K562 (cell line): Measurements from ENCODE around the gene DVL3. TPM values are rescaled to one million over a fixed set of nuclear protein-coding genes. Genes with fewer than 3 reads are reported as not detected.

ENCODE experiments used
- BRD4 ChIP-seq: fragments of 200-600 bp; sonication (generic); IDR thresholded peaks from 2 replicates; pipeline ENCODE4 v1.6.1; 2017; ENCODE audit warnings: inconsistent platforms
- ETV5 ChIP-seq: sonication (generic); formaldehyde crosslinking; IDR thresholded peaks from 2 replicates; pipeline ENCODE4 v1.4.0; 2020; ENCODE audit warnings: low read depth, mild to moderate bottlenecking, missing genetic modification reagents
- GABPA ChIP-seq: fragments of 200-800 bp; sonication (Bioruptor generic); conservative IDR thresholded peaks from 2 replicates; pipeline ENCODE4 v1.6.1; 2016; ENCODE audit warnings: low read depth, missing genetic modification characterization, missing compliant biosample characterization
- GABPB1 ChIP-seq: sonication (generic); formaldehyde crosslinking; IDR thresholded peaks from 2 replicates; pipeline ENCODE4 v1.8.0; 2022; ENCODE audit warnings: mild to moderate bottlenecking, missing genetic modification reagents
- KAT8 ChIP-seq: fragments of 450-650 bp; IDR thresholded peaks from 2 replicates; pipeline ENCODE4 v1.6.1; 2016; ENCODE audit warnings: low read depth, mild to moderate bottlenecking
- NRF1 ChIP-seq, 2 experiments: fragments of 450-650 bp; IDR thresholded peaks in 1 of 2; conservative IDR thresholded peaks in 1 of 2; 2 replicates each; pipeline ENCODE4 v1.6.1; 2014; ENCODE audit warnings: mild to moderate bottlenecking in 2 of 2
- PHF21A ChIP-seq: fragments of 450-650 bp; IDR thresholded peaks from 2 replicates; pipeline ENCODE4 v1.6.1; 2017; ENCODE audit warnings: low read depth, borderline replicate concordance
- POLR2G ChIP-seq: fragments of 200-400 bp; formaldehyde crosslinking; IDR thresholded peaks from 2 replicates; pipeline ENCODE4 v1.6.1; 2017; ENCODE audit warnings: low read depth, mild to moderate bottlenecking, antibody characterized with exemption, low read length, moderate library complexity
- PPARD ChIP-seq: fragments of 250-450 bp; sonication (Bioruptor Pico); IDR thresholded peaks from 2 replicates; pipeline ENCODE4 v1.8.0; 2022; ENCODE audit warnings: inconsistent platforms, mild to moderate bottlenecking, moderate library complexity
- PURB ChIP-seq: sonication (generic); formaldehyde crosslinking; IDR thresholded peaks from 2 replicates; pipeline ENCODE4 v1.9.0; 2021; ENCODE audit warnings: low read depth, mild to moderate bottlenecking, missing genetic modification reagents
- RBBP5 ChIP-seq: fragments of 200-600 bp; sonication (generic); IDR thresholded peaks from 2 replicates; pipeline ENCODE4 v1.6.1; 2012; ENCODE audit warnings: borderline replicate concordance, mild to moderate bottlenecking, low read length, control low read depth, inconsistent platforms; ENCODE audit not compliant: insufficient read depth, poor library complexity, severe bottlenecking
- RBM25 ChIP-seq: fragments of 200-400 bp; formaldehyde crosslinking; IDR thresholded peaks from 2 replicates; pipeline ENCODE4 v1.6.1; 2018; ENCODE audit warnings: low read length, low read depth, moderate library complexity; ENCODE audit not compliant: severe bottlenecking
- SMARCA5 ChIP-seq: fragments of 450-650 bp; IDR thresholded peaks from 2 replicates; pipeline ENCODE4 v1.6.1; 2016
- TBP ChIP-seq: optimal IDR thresholded peaks from 2 replicates; pipeline ENCODE3; 2011; ENCODE audit warnings: low read depth, low read length, improper control_type of control experiment
- ZC3H8 ChIP-seq: fragments of 450-650 bp; IDR thresholded peaks from 2 replicates; pipeline ENCODE4 v1.6.1; 2017
- ZNF263 ChIP-seq: sonication (generic); formaldehyde crosslinking; IDR thresholded peaks from 2 replicates; pipeline ENCODE4 v1.8.0; 2022; ENCODE audit warnings: mild to moderate bottlenecking, missing genetic modification reagents, borderline replicate concordance
- ZNF347 ChIP-seq: fragments of 450-650 bp; formaldehyde crosslinking; IDR thresholded peaks from 2 replicates; pipeline ENCODE4 v1.4.0; 2020; ENCODE audit warnings: low read depth, mild to moderate bottlenecking, moderate library complexity
- ZSCAN32 ChIP-seq: fragments of 450-650 bp; formaldehyde crosslinking; IDR thresholded peaks from 2 replicates; pipeline ENCODE4 v1.4.0; 2020; ENCODE audit warnings: mild to moderate bottlenecking, moderate library complexity
- polyA plus RNA-seq, 8 experiments: library from polyadenylated mRNA; depleted of rRNA in 4 of 8; stranded (reverse) in 5 of 8; unstranded in 3 of 8; fragments of >200 nt; fragmentation: Nextera tagmentation in 2 of 8; fragmentation: Illumina TruSeq in 1 of 8; extraction: Ambion mirVana in 2 of 8; extraction: Trizol in 1 of 8; gene quantifications; 2 replicates each; pipeline versions ENCODE4 v1.2.1 to v1.2.3, GENCODE V29; 2011 to 2014; ENCODE audit warnings: inconsistent platforms in 1 of 8, missing spikeins in 1 of 8
- total RNA-seq, 7 experiments: library from RNA; depleted of rRNA in 6 of 7; stranded (reverse); fragments of >200 nt in 6 of 7; fragmentation: Illumina TruSeq in 2 of 7; extraction: Trizol in 2 of 7; gene quantifications; 2 replicates each; pipeline versions ENCODE4 v1.2.1 to v1.2.3, GENCODE V29; 2011 to 2021; ENCODE audit warnings: low replicate concordance in 1 of 7
- TF ChIP-seq, protein P1 (sequence below): fragments of 450-650 bp; IDR thresholded peaks from 2 replicates; pipeline ENCODE4 v1.6.1; 2018; ENCODE audit warnings: mild to moderate bottlenecking, low read depth; ENCODE audit not compliant: partially characterized antibody
- TF ChIP-seq, protein P2 (sequence below): conservative IDR thresholded peaks from 2 replicates; pipeline ENCODE4 v1.6.1; 2011; ENCODE audit warnings: low read depth, mild to moderate bottlenecking, low read length; ENCODE audit not compliant: control insufficient read depth
- TF ChIP-seq, protein P3 (sequence below): fragments of 250-450 bp; sonication (Bioruptor Pico); IDR thresholded peaks from 2 replicates; pipeline ENCODE4 v1.8.0; 2022; ENCODE audit warnings: moderate library complexity, mild to moderate bottlenecking, inconsistent platforms
- TF ChIP-seq, protein P4 (sequence below): fragments of 450-650 bp; conservative IDR thresholded peaks from 2 replicates; pipeline ENCODE4 v1.6.1; 2016; ENCODE audit warnings: missing genetic modification characterization, low read depth, mild to moderate bottlenecking, control low read depth, missing compliant biosample characterization

Gene DVL3
- total and polyA plus RNA-seq, 9 of the 15 experiments (the other 6 are each of a cell fraction or from before 2014, with no cell fraction given): 3.1 to 57.9 (median 20.1) TPM

DNA sequence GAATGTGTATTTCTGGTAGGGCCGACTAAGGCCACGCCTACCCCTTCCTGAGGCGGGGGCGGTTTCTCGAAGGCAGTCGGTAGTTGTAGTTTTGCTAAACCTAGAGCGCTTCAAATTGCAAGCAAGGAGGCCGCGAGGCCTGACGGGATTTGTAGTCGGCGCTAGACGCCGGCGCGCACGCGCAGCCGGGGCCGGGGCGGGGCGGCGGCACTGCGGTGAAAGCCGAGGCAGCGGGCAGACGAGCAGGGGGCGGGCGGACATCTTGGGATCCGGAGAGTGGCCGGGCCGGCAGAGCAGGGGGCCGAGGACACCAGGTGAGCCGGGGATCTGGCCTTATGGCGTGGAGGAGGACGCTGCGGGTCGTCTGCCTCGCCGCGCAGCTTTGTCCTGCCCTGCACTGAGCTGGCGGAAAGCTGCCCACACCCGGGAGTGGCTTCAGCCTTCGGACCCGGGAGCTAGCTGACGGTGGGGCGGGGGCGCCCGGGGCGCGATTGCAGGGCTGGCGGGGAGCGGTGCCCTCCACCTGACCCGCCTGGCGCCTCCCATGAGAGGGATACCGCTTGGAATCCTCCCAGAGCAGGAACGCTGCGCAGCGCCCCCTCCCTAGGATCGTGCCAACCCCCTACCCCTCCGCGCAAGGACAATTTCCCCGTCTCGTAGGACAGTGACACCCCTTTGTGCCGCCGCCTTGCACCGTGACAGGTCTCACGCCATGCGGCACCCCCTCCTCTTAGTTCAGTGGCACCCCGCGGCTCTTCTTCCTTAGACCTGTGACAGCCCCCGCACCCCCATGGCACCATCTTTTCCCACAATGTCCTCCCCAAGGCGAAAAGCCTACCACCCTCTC lies 19.7 kb downstream of the DVL3 start, which contains the start of gene AP2M1 (continued):
- no peak for TF ChIP-seq ZNF263 (CRISPR knock-in tag)
- TF ChIP-seq PPARD (CRISPR knock-in tag): no peak
- TF ChIP-seq, protein P1, sequence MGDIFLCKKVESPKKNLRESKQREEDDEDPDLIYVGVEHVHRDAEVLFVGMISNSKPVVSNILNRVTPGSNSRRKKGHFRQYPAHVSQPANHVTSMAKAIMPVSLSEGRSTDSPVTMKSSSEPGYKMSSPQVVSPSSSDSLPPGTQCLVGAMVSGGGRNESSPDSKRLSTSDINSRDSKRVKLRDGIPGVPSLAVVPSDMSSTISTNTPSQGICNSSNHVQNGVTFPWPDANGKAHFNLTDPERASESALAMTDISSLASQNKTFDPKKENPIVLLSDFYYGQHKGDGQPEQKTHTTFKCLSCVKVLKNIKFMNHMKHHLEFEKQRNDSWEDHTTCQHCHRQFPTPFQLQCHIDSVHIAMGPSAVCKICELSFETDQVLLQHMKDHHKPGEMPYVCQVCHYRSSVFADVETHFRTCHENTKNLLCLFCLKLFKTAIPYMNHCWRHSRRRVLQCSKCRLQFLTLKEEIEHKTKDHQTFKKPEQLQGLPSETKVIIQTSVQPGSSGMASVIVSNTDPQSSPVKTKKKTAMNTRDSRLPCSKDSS: no peak
- TF ChIP-seq, protein P2, sequence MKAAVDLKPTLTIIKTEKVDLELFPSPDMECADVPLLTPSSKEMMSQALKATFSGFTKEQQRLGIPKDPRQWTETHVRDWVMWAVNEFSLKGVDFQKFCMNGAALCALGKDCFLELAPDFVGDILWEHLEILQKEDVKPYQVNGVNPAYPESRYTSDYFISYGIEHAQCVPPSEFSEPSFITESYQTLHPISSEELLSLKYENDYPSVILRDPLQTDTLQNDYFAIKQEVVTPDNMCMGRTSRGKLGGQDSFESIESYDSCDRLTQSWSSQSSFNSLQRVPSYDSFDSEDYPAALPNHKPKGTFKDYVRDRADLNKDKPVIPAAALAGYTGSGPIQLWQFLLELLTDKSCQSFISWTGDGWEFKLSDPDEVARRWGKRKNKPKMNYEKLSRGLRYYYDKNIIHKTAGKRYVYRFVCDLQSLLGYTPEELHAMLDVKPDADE: peak; percentile 99
- TF ChIP-seq BRD4: no peak
- no peak for TF ChIP-seq KAT8
- peak; percentile 94 for TF ChIP-seq POLR2G
- peak; percentile 36 for TF ChIP-seq GABPB1 (CRISPR knock-in tag)
- no peak for TF ChIP-seq PHF21A
- peak; percentile 82 for TF ChIP-seq GABPA (tag)
- peak; percentile 35; the same call in 1 of the 2 replicates for TF ChIP-seq ETV5 (CRISPR knock-in tag)
- no peak for TF ChIP-seq ZNF347
- TF ChIP-seq ZSCAN32 (CRISPR knock-in tag): no peak
- no peak for TF ChIP-seq RBM25
- peak; percentile 98 for TF ChIP-seq NRF1 (conservative IDR thresholded peaks at IDR 0.05 in 1 of 2, IDR thresholded peaks at IDR 0.05 in 1 of 2)
- TF ChIP-seq, protein P3, sequence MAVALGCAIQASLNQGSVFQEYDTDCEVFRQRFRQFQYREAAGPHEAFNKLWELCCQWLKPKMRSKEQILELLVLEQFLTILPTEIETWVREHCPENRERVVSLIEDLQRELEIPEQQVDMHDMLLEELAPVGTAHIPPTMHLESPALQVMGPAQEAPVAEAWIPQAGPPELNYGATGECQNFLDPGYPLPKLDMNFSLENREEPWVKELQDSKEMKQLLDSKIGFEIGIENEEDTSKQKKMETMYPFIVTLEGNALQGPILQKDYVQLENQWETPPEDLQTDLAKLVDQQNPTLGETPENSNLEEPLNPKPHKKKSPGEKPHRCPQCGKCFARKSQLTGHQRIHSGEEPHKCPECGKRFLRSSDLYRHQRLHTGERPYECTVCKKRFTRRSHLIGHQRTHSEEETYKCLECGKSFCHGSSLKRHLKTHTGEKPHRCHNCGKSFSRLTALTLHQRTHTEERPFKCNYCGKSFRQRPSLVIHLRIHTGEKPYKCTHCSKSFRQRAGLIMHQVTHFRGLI (CRISPR knock-in tag): no peak
- no peak for TF ChIP-seq PURB (CRISPR knock-in tag)
- no peak for TF ChIP-seq SMARCA5
- TF ChIP-seq RBBP5: peak; percentile 90
- no peak for TF ChIP-seq ZC3H8
- peak; percentile 18 for TF ChIP-seq TBP
- TF ChIP-seq, protein P4, sequence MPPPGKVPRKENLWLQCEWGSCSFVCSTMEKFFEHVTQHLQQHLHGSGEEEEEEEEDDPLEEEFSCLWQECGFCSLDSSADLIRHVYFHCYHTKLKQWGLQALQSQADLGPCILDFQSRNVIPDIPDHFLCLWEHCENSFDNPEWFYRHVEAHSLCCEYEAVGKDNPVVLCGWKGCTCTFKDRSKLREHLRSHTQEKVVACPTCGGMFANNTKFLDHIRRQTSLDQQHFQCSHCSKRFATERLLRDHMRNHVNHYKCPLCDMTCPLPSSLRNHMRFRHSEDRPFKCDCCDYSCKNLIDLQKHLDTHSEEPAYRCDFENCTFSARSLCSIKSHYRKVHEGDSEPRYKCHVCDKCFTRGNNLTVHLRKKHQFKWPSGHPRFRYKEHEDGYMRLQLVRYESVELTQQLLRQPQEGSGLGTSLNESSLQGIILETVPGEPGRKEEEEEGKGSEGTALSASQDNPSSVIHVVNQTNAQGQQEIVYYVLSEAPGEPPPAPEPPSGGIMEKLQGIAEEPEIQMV (tag): no peak
